ENCODE data around the gene TXK. TPM values are rescaled to one million over a fixed set of nuclear protein-coding genes. Genes with fewer than 3 reads are reported as not detected.

Gene TXK
- polyA plus RNA-seq, 10 donors, result 0.30 to 3.1 (median 0.60) TPM

- no peak for DNase-seq
Measured at GRCh38 chr4:48138511-48138910, 4.5 kb upstream of the TXK start.

GRCh38 chr4:48137846-48138245 is 3.8 kb upstream of the TXK start:
- no peak for DNase-seq

GRCh38 chr4:48133669-48134068 is 381 bp downstream of the TXK start:
- peak in 2 of 3 donors; percentile 14 to 15 for DNase-seq

- DNase-seq, result no peak
Measured at GRCh38 chr4:48131736-48132135, 2.3 kb downstream of the TXK start.

- no peak for DNase-seq
Measured at GRCh38 chr4:48130100-48130499, 4.0 kb downstream of the TXK start.

- DNase-seq, result no peak
Measured at GRCh38 chr4:48129307-48130014, 4.6 kb downstream of the TXK start.

GRCh38 chr4:48127682-48128404 is 6.2 kb downstream of the TXK start:
- DNase-seq, result peak; percentile 30 to 90 (median 50)

- DNase-seq, result no peak
Measured at GRCh38 chr4:48127231-48127630, 6.8 kb downstream of the TXK start.

GRCh38 chr4:48126621-48127020 is 7.4 kb downstream of the TXK start:
- no peak for DNase-seq

GRCh38 chr4:48124870-48125269 is 9.2 kb downstream of the TXK start:
- DNase-seq, result no peak

GRCh38 chr4:48122756-48123155 is 11.3 kb downstream of the TXK start:
- no peak for DNase-seq

GRCh38 chr4:48121180-48121579 is 12.9 kb downstream of the TXK start:
- no peak for DNase-seq

GRCh38 chr4:48120132-48120531 is 13.9 kb downstream of the TXK start:
- DNase-seq, result no peak

- no peak for DNase-seq
Measured at GRCh38 chr4:48119646-48120045, 14.4 kb downstream of the TXK start.

GRCh38 chr4:48118081-48118480 is 16.0 kb downstream of the TXK start:
- DNase-seq, result no peak

GRCh38 chr4:48116582-48116981 is 17.5 kb downstream of the TXK start:
- DNase-seq, result no peak

- DNase-seq, result no peak
Measured at GRCh38 chr4:48114412-48114811, 19.6 kb downstream of the TXK start.

- no peak for DNase-seq
Measured at GRCh38 chr4:48112017-48112667, 21.9 kb downstream of the TXK start.

GRCh38 chr4:48110452-48110978 is 23.5 kb downstream of the TXK start:
- no peak for DNase-seq

GRCh38 chr4:48109413-48110263 is 24.4 kb downstream of the TXK start:
- DNase-seq, result peak in 2 of 3 donors; percentile 16 to 19

GRCh38 chr4:48108309-48109073 is 25.6 kb downstream of the TXK start:
- no peak for DNase-seq
